Astrocyte (in vitro differentiated cells and primary cell): Measurements from ENCODE around the gene TIGD7.

Source experiments
- CTCF ChIP-seq: IDR thresholded peaks from 2 replicates; pipeline ENCODE4 v1.5.1; 2011; ENCODE audit warnings: low read depth, mild to moderate bottlenecking, inconsistent platforms, low read length, moderate library complexity; ENCODE audit not compliant: insufficient read depth
- EZH2 ChIP-seq: IDR thresholded peaks from 2 replicates; pipeline ENCODE4 v1.6.1; 2012; ENCODE audit warnings: mild to moderate bottlenecking, low read length, inconsistent platforms; ENCODE audit not compliant: insufficient read depth

DNA sequence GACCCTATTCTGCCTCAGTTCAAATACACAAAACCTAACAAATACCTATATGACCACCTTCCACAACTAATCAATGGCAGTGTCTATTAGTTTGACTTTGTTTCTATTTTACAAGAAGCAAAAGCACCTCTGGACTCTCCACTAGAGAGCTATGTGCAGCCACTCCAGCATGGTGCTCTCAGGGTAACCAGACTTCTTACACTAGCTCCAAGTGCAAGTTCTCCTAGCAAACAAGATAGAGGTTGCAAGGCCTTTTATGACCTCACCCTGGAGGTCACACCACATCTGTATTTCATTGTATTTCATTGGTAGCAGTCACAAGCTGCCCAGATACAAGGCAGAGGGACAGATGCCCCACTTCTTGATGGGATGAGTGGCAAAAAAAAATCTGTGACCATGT, 30.3 kb downstream of the TIGD7 start:
- TF ChIP-seq CTCF (no peak), EZH2 (no peak)
